Osteocyte (in vitro differentiated cells): ENCODE data around the gene BCL2. TPM values are rescaled to one million over a fixed set of nuclear protein-coding genes. Genes with fewer than 3 reads are reported as not detected.

ENCODE experiments used
- DNase-seq: peaks from one replicate; pipeline ENCODE4 v3.0.0; 2021; ENCODE audit warnings: mixed read lengths; ENCODE audit not compliant: unreplicated experiment; ENCODE audit errors: extremely low spot score
- H3K27ac Mint-ChIP-seq: one replicate; pipeline ENCODE4 v1.8.0; 2021; ENCODE audit warnings: mild to moderate bottlenecking, mixed read lengths; ENCODE audit not compliant: unreplicated experiment
- H3K27me3 Mint-ChIP-seq: one replicate; pipeline ENCODE4 v1.8.0; 2021; ENCODE audit warnings: mixed read lengths; ENCODE audit not compliant: unreplicated experiment
- H3K36me3 Mint-ChIP-seq: one replicate; pipeline ENCODE4 v1.8.0; 2021; ENCODE audit warnings: mixed read lengths; ENCODE audit not compliant: unreplicated experiment
- H3K4me1 Mint-ChIP-seq: one replicate; pipeline ENCODE4 v1.8.0; 2021; ENCODE audit warnings: mixed read lengths; ENCODE audit not compliant: unreplicated experiment
- H3K4me3 Mint-ChIP-seq: one replicate; pipeline ENCODE4 v1.8.0; 2021; ENCODE audit warnings: mild to moderate bottlenecking, moderate library complexity, mixed read lengths; ENCODE audit not compliant: unreplicated experiment
- H3K9me3 Mint-ChIP-seq: one replicate; pipeline ENCODE4 v1.8.0; 2021; ENCODE audit warnings: mixed read lengths; ENCODE audit not compliant: unreplicated experiment
- CTCF ChIP-seq: fragments of 200-600 bp; sonication (generic); IDR thresholded peaks from 2 replicates; pipeline ENCODE4 v1.5.0; 2021; ENCODE audit warnings: antibody characterized with exemption, mild to moderate bottlenecking, moderate library complexity
- total RNA-seq: library from RNA; stranded (reverse); gene quantifications from 2 replicates; pipeline ENCODE4 v1.2.1, GENCODE V29; 2021

Gene BCL2
- total RNA-seq, 1 donor from 2014 or later = 3.2 TPM

GRCh38 chr18:63297687-63298399 is 21.7 kb downstream of the BCL2 start:
- no peaks in the 10 kb centered on the region for H3K9me3 Mint-ChIP-seq
- H3K4me3 Mint-ChIP-seq = no peak overlapping the region
- no peak for TF ChIP-seq CTCF
- no peak for DNase-seq
- H3K36me3 Mint-ChIP-seq = no peaks in the 10 kb centered on the region
- H3K27ac Mint-ChIP-seq = no peak overlapping the region
- H3K27me3 Mint-ChIP-seq = no peaks in the 10 kb centered on the region
- peaks cover 22% of the 10 kb centered on the region for H3K4me1 Mint-ChIP-seq

DNA sequence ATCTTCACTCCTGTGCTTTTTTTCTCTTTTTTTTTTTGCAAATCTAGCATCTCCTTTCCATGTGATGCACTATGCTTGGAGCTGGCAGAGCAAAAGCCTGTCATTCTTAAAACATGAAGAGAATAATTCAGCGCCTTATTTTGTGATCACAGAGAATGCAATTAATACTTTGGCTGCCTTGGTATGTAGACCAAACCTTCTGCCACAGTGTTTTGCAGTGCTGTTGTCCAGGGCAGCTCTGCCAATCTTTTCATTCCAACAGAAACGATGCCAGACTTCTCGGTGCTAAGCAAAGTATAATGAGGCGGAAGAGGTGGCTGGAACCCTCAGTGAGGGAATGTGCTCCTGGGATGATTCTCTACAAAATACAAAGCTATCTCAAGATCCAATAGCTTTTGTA is 25.6 kb downstream of the BCL2 start:
- no peaks in the 10 kb centered on the region for H3K9me3 Mint-ChIP-seq
- no peak overlapping the region for H3K4me3 Mint-ChIP-seq
- H3K36me3 Mint-ChIP-seq = no peaks in the 10 kb centered on the region
- TF ChIP-seq CTCF = no peak
- H3K4me1 Mint-ChIP-seq = peaks cover 2% of the 10 kb centered on the region
- H3K27me3 Mint-ChIP-seq = no peaks in the 10 kb centered on the region
- no peak overlapping the region for H3K27ac Mint-ChIP-seq
- no peak for DNase-seq

DNA sequence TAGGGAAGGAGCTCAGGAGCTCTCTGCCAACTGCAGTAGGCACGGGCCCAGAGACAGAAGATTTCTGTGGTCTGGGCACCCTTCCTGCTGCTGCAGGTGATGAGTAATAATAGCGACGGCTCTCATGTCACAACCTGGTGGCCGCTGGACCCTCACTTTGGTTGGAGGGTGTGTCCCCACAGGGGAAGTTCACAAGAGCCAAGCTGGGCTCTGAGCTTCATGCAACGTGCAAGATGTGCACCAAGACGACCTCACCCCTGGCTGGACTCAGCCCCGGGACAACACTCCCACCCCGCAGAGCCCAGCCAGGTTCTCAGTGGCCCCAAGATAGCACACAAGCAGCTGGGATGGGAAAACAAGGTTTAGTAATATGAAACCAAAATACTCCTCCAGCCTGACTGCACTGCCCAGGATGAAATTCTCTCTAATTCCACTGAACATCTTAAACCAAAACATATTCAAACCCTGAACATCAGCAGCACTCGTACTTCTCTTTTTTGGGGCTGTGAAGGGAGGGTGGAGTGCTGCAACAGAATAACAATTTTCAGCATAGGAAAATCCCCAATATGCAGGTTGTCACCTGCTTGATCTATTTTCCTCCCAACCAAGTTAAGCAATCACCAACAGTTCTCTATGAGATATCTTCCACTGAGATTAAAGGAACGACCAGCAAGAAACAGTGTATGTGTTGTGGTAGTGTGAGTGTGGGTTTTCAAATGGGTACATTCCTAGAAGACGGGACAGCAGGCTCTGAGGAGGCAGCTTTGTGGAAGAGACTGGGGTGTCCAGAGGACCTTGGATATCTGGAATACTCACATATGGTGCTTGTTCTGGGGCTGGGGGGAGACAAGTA is 26.5 kb downstream of the BCL2 start:
- no peak for TF ChIP-seq CTCF
- no peaks in the 10 kb centered on the region for H3K27me3 Mint-ChIP-seq
- no peaks in the 10 kb centered on the region for H3K9me3 Mint-ChIP-seq
- H3K4me3 Mint-ChIP-seq = no peak overlapping the region
- H3K36me3 Mint-ChIP-seq = no peaks in the 10 kb centered on the region
- no peaks in the 10 kb centered on the region for H3K4me1 Mint-ChIP-seq
- no peak overlapping the region for H3K27ac Mint-ChIP-seq
- no peak for DNase-seq

DNA sequence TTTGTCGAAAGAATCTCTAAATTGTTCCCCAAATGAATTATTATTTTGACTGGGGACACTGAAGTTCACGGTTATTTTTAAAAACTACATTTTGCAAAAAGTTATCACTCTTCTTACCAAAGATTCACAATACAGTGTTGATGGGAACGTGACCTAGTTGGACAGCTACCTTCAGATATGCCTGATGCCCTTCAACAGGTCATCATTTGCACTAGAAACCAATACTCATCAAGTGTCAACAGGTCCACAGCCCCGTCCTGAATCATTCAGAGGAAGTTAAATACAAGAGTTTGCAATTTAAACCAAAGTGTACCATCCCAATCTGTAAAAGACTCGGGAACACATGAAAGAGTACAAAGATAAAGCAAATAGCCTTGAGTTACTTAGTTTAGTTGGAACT is 28.3 kb downstream of the BCL2 start:
- H3K27ac Mint-ChIP-seq = no peak overlapping the region
- no peak for DNase-seq
- no peaks in the 10 kb centered on the region for H3K36me3 Mint-ChIP-seq
- no peaks in the 10 kb centered on the region for H3K27me3 Mint-ChIP-seq
- no peak overlapping the region for H3K4me3 Mint-ChIP-seq
- no peak for TF ChIP-seq CTCF
- H3K4me1 Mint-ChIP-seq = no peaks in the 10 kb centered on the region
- H3K9me3 Mint-ChIP-seq = no peaks in the 10 kb centered on the region

DNA sequence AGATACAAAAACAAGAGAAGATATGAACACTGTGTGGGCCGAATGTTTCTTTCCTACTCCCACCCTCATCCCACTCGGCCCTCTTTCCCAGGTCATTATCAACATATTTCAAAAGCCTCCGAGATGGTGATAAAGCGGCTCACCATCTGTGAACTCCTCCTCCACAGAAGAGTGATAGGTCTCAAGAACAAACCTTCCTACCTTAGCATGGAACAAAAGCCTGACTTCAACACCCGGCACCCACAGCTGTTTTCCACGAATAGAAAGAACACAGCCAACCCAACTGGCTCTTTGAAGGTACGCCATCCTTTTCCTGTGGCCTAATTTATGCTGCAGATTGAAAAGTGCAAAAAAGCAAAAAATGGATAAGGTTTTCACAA is 28.8 kb downstream of the BCL2 start:
- Mint-ChIP-seq H3K36me3 (no peaks in the 10 kb centered on the region), H3K27me3 (no peaks in the 10 kb centered on the region), H3K4me1 (no peaks in the 10 kb centered on the region), H3K9me3 (no peaks in the 10 kb centered on the region), H3K27ac (no peak overlapping the region), H3K4me3 (no peak overlapping the region)
- DNase-seq = no peak
- TF ChIP-seq CTCF = no peak
